OCI-LY1 (cell line): ENCODE measurements around the gene HES2.

ENCODE experiments used
- H2AFZ ChIP-seq: fragments of 200-600 bp; sonication (generic), shearing (Covaris generic); 2 replicates; pipeline ENCODE4 v1.6.0; 2014; ENCODE audit warnings: antibody characterized with exemption, mild to moderate bottlenecking, low read length
- H3F3A ChIP-seq: fragments of 200-600 bp; sonication (generic), shearing (Covaris generic); 2 replicates; pipeline ENCODE4 v1.6.0; 2014; ENCODE audit warnings: mild to moderate bottlenecking, antibody characterized with exemption, low read length, moderate library complexity; ENCODE audit not compliant: insufficient read depth
- H3K27ac ChIP-seq: fragments of 200-600 bp; sonication (generic); 2 replicates; pipeline ENCODE4 v1.5.1; 2014; ENCODE audit warnings: low read length, mixed run types, mild to moderate bottlenecking, low read depth; ENCODE audit not compliant: poor library complexity, severe bottlenecking
- H3K27me3 ChIP-seq: fragments of 200-600 bp; sonication (generic); 2 replicates; pipeline ENCODE4 v1.6.0; 2014; ENCODE audit warnings: antibody characterized with exemption, mild to moderate bottlenecking, low read length, moderate library complexity; ENCODE audit not compliant: insufficient read depth
- H3K36me3 ChIP-seq: fragments of 200-600 bp; sonication (generic); 2 replicates; pipeline ENCODE4 v1.6.1; 2014; ENCODE audit warnings: mild to moderate bottlenecking, antibody characterized with exemption, low read length, moderate library complexity, mixed read lengths; ENCODE audit not compliant: insufficient read depth
- H3K4me1 ChIP-seq: fragments of 200-600 bp; sonication (generic); 2 replicates; pipeline ENCODE4 v1.5.1; 2014; ENCODE audit warnings: mild to moderate bottlenecking, low read length, moderate library complexity; ENCODE audit not compliant: insufficient read depth, severe bottlenecking
- H3K4me2 ChIP-seq: fragments of 200-600 bp; sonication (generic), shearing (Covaris generic); 2 replicates; pipeline ENCODE4 v1.6.1; 2014; ENCODE audit warnings: low read length
- H3K4me3 ChIP-seq: fragments of 200-600 bp; sonication (generic); 2 replicates; pipeline ENCODE4 v1.5.1; 2014; ENCODE audit warnings: low read length, low read depth, mild to moderate bottlenecking, mixed read lengths; ENCODE audit not compliant: poor library complexity, severe bottlenecking
- H3K79me2 ChIP-seq: fragments of 200-600 bp; shearing (Covaris generic); 2 replicates; pipeline ENCODE4 v1.6.1; 2016; ENCODE audit warnings: mixed run types, low read length, mixed read lengths; ENCODE audit not compliant: insufficient read depth
- H3K9ac ChIP-seq: fragments of 200-600 bp; sonication (generic), shearing (Covaris generic); 2 replicates; pipeline ENCODE4 v1.6.1; 2014; ENCODE audit warnings: mild to moderate bottlenecking, low read length, mixed read lengths
- H3K9me2 ChIP-seq: fragments of 200-600 bp; sonication (generic), shearing (Covaris generic); 2 replicates; pipeline ENCODE4 v1.6.1; 2014; ENCODE audit warnings: low read depth, mild to moderate bottlenecking, low read length, mixed read lengths
- H3K9me3 ChIP-seq: fragments of 200-600 bp; shearing (Covaris generic); 2 replicates; pipeline ENCODE4 v1.6.1; 2014; ENCODE audit warnings: low read length, mixed read lengths
- H4K20me1 ChIP-seq: fragments of 200-600 bp; sonication (generic), shearing (Covaris generic); 2 replicates; pipeline ENCODE4 v1.6.0; 2016; ENCODE audit warnings: mild to moderate bottlenecking, low read length; ENCODE audit not compliant: insufficient read depth
- CTCF ChIP-seq: fragments of 200-600 bp; sonication (generic), shearing (Covaris generic); IDR thresholded peaks from 2 replicates; pipeline ENCODE4 v1.5.1; 2017; ENCODE audit warnings: mild to moderate bottlenecking, antibody characterized with exemption, low read length, moderate library complexity, mixed read lengths
- EZH2 ChIP-seq: fragments of 200-600 bp; sonication (generic), shearing (Covaris generic); IDR thresholded peaks from 2 replicates; pipeline ENCODE4 v1.8.0; 2017; ENCODE audit warnings: borderline replicate concordance, mixed run types, mild to moderate bottlenecking, antibody characterized with exemption, low read length, moderate library complexity, mixed read lengths

HES2 gene

GRCh38 chr1:6423321-6423999, 3.7 kb upstream of the HES2 start:
- Histone ChIP-seq H3K36me3 (no peaks in the 10 kb centered on the region), H3K9me2 (no peaks in the 10 kb centered on the region), H2AFZ (no peak overlapping the region), H3K9ac (no peak overlapping the region), H3K9me3 (no peaks in the 10 kb centered on the region), H3K27me3 (peaks cover 28% of the 10 kb centered on the region), H4K20me1 (no peaks in the 10 kb centered on the region), H3K79me2 (no peaks in the 10 kb centered on the region), H3F3A (no peaks in the 10 kb centered on the region), H3K4me2 (no peak overlapping the region), H3K4me3 (no peak overlapping the region), H3K27ac (no peak overlapping the region), H3K4me1 (no peaks in the 10 kb centered on the region)
- TF ChIP-seq CTCF (peak; percentile 90), EZH2 (no peak)

- no peaks in the 10 kb centered on the region for H3K79me2 ChIP-seq
- no peak for TF ChIP-seq CTCF
- TF ChIP-seq EZH2: no peak
- no peaks in the 10 kb centered on the region for H3K4me1 ChIP-seq
- no peaks in the 10 kb centered on the region for H4K20me1 ChIP-seq
- no peak overlapping the region for H3K4me2 ChIP-seq
- H3F3A ChIP-seq: no peaks in the 10 kb centered on the region
- no peaks in the 10 kb centered on the region for H3K9me2 ChIP-seq
- H3K27me3 ChIP-seq: peaks cover 18% of the 10 kb centered on the region; the same call in 1 of the 2 replicates
- H3K27ac ChIP-seq: no peak overlapping the region
- H3K4me3 ChIP-seq: no peak overlapping the region
- H3K9me3 ChIP-seq: no peaks in the 10 kb centered on the region
- no peaks in the 10 kb centered on the region for H3K36me3 ChIP-seq
- H3K9ac ChIP-seq: no peak overlapping the region
- no peak overlapping the region for H2AFZ ChIP-seq
Observed at GRCh38 chr1:6421266-6421665, 1.5 kb upstream of the HES2 start.

- Histone ChIP-seq H3K36me3 (no peaks in the 10 kb centered on the region), H3K79me2 (no peaks in the 10 kb centered on the region), H3K4me2 (no peak overlapping the region), H3K4me3 (no peak overlapping the region), H3K9me3 (no peaks in the 10 kb centered on the region), H4K20me1 (no peaks in the 10 kb centered on the region), H2AFZ (no peak overlapping the region), H3K27me3 (peaks cover 19% of the 10 kb centered on the region), H3K27ac (no peak overlapping the region), H3K4me1 (no peaks in the 10 kb centered on the region), H3F3A (no peaks in the 10 kb centered on the region), H3K9me2 (no peaks in the 10 kb centered on the region), H3K9ac (no peak overlapping the region)
- no peak for TF ChIP-seq EZH2
- no peak for TF ChIP-seq CTCF
Observed at GRCh38 chr1:6420454-6421042, 829 bp upstream of the HES2 start.
